Renal cortex interstitium (tissue), 15 donors: ENCODE measurements around the gene AZU1. TPM values are rescaled to one million over a fixed set of nuclear protein-coding genes. Genes with fewer than 3 reads are reported as not detected.

Experiments
- DNase-seq, 11 donors: peaks; one replicate each; pipeline ENCODE4 v3.0.0-alpha.2; 2013; ENCODE audit warnings: low read depth in 9 of 11, low spot score in 4 of 11; ENCODE audit errors: extremely low read depth in 1 of 11
- long read RNA-seq, 16 experiments: transcript quantifications; one replicate each; lab custom pipeline, GENCODE V29; 2026
- polyA plus RNA-seq, 3 donors: library from polyadenylated mRNA; unstranded; fragments of 120-200 nt; gene quantifications; one replicate each; pipeline ENCODE4 v1.2.1, GENCODE V29; 2013; ENCODE audit not compliant: insufficient read length in 3 of 3

Gene AZU1, protein sequence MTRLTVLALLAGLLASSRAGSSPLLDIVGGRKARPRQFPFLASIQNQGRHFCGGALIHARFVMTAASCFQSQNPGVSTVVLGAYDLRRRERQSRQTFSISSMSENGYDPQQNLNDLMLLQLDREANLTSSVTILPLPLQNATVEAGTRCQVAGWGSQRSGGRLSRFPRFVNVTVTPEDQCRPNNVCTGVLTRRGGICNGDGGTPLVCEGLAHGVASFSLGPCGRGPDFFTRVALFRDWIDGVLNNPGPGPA
- 1 to 10 TPM; 1.4 to 1.9 (median 1.9) TPM for polyA plus RNA-seq
- long read RNA-seq, donor 1, partial matches to known transcripts = 0 of 1 reads
- long read RNA-seq, donor 1, other reads (novel, unspliced or antisense) = 0 of 1 reads
- long read RNA-seq, donor 2, partial matches to known transcripts = 0 of 2 reads
- long read RNA-seq, donor 2, other reads (novel, unspliced or antisense) = 0 of 2 reads
- long read RNA-seq, donor 3 = 0 reads
- long read RNA-seq, donor 4 = 0 reads
- long read RNA-seq, donor 5 = 0 reads
- long read RNA-seq, donor 6, partial matches to known transcripts = 0 of 2 reads
- long read RNA-seq, donor 6, other reads (novel, unspliced or antisense) = 0 of 2 reads
- long read RNA-seq, donor 7 = 0 reads
- long read RNA-seq, donor 8 = 0 reads
- long read RNA-seq, donor 9 = 0 reads
- long read RNA-seq, donor 10, partial matches to known transcripts = 0 of 1 reads
- long read RNA-seq, donor 10, other reads (novel, unspliced or antisense) = 0 of 1 reads
- long read RNA-seq, donor 11 = 0 reads
- long read RNA-seq, donor 12 = 0 reads
- long read RNA-seq, donor 13 = 0 reads
- long read RNA-seq, donor 14 = 0 reads
- long read RNA-seq, donor 15 = 0 reads
- long read RNA-seq, donor 16, partial matches to known transcripts = 0 of 1 reads
- long read RNA-seq, donor 16, other reads (novel, unspliced or antisense) = 0 of 1 reads

GRCh38 chr19:827710-828321 is at the start of gene AZU1:
AZU1 (plus strand) TSS chr19:827837; CDS start chr19:827847, 10 bp downstream.
- DNase-seq = no peak

GRCh38 chr19:778910-779653 is 48.6 kb upstream of the AZU1 start:
- DNase-seq = no peak

GRCh38 chr19:780935-781334 is 46.7 kb upstream of the AZU1 start:
- no peak for DNase-seq

- no peak for DNase-seq
Observed at GRCh38 chr19:781800-782184, 45.8 kb upstream of the AZU1 start.

DNA sequence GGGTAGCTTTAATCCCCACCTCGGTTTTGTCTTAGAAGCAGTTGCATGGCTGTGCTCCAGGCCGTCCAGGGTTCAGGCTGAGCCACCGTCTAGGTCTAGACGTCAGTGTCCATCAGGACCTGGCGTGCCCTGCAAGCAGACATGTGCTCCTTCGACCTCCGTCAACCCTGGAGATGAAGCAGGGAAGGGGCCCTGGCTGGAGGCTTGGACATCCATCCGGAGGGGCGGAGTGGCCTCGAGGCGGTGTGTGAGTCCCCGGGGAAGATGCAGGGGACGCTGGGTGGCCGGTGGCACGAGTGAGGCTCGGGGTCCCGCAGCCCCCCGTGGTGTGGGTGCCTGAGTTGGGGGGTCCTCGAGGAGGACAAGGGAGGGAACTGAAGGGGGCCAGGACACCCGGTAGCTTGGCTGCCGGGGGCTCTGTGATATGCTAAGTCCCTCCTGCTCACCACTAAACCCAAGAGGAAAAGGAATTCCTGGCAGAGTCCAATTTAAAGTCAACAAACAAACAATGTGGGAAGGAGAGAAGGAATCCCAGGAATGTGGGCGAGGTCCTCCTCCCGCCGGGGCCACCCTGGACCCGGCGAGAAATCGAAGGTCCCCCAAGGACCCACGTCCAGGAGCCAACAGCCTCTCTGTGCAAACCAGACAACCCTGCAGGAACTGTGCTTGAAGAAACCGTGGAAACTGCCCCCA is 45.3 kb upstream of the AZU1 start:
- peak in 1 of 11 donors; percentile 27 for DNase-seq

GRCh38 chr19:782878-783668 is 44.6 kb upstream of the AZU1 start:
- DNase-seq = no peak

GRCh38 chr19:784541-784940 is 43.1 kb upstream of the AZU1 start:
- DNase-seq = no peak

DNA sequence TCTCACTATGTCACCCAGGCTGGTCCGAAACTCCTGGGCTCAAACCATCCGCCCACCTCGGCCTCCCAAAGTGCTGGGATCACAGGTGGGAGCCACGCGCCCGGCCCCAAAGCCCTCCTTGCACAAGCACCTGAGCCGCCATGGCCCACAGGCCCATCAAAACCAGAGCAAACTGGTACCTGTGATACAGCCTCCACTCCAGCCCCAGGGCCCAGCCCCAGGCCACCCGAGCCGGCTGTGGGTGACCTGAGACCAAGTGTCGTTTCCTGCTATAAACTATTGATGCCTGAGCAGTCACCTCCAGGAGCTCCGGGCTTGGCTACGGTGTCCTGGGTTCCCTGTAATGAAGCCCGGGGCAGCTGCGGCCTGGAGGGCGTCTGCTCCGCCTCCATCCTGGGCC is 40.1 kb upstream of the AZU1 start:
- DNase-seq = no peak

- DNase-seq = no peak
Observed at GRCh38 chr19:788686-788982, 39.0 kb upstream of the AZU1 start.

- no peak for DNase-seq
Observed at GRCh38 chr19:788983-789700, 38.5 kb upstream of the AZU1 start.

- DNase-seq = no peak
Observed at GRCh38 chr19:789701-790060, 38.0 kb upstream of the AZU1 start.

GRCh38 chr19:791007-791566 is 36.5 kb upstream of the AZU1 start:
- DNase-seq = no peak

DNA sequence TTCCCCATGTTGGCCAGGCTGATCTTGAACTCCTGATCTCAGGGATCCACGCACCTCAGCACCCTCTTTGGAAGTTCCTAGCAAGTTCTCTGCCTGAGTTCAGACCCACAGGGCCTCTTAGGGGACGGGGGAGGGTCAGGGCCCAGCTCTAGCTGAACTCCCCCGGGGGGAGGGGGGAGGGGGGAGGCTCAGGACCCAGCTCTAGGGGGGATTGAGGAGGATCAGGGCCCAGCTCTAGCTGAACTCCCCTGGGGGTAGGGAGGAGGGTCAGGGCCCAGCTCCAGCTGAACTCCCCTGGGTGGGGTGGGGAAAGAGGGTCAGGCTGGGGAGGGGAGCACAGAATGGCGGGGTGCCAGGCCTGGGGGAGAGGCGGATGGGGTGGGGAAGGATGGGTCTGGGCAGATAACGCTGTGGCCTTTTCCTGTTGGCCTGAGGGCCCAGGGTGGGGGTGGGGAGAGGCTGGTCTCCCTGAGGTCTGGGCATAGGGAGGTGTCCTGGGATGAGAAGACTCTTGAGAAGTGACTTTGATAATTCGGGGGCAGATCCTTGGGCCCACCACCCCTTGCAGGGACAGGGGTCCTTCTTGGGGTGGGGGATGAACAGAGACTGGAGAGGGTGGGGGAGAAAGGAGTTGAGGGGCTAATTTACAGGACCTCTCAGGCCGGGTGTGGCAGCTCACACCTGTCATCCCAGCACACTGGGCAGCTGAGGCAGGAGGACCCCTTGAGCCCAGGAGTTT is 35.9 kb upstream of the AZU1 start:
- no peak for DNase-seq

DNA sequence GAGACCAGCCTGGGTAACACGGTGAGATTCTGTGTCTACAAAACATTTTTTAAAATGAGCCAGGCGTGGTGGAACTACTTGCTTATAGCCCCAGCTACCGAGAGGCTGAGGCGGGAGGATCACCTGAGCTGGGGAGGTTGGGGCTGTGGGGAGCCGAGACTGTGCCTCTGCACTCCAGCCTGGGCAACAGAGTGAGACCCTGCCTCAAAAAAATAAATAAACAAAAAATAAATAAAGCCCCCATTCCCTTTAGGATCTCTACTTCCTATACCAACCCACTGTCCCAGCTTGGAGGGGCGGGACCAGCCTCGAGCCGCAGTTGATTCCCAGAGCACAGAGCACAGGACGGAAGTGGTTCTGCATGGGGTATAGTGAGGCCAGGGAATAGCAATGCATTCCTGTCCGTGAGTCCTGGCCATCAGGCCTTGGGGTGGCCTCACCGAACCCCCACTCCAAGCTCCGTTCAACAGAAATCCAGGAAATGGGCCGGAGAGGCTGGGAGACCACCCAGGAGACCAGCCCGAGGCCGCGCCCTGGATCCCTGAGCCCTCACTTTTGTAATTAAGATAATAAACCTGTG is 35.2 kb upstream of the AZU1 start:
- DNase-seq = no peak

GRCh38 chr19:793806-794205 is 33.8 kb upstream of the AZU1 start:
- DNase-seq = no peak

GRCh38 chr19:795073-795611 is 32.5 kb upstream of the AZU1 start:
- no peak for DNase-seq
